IPS DF 6.9 (cell line): ENCODE data around the gene KRTAP10-3.
"Not testable (repeated sequence)": the region's sequence is repeated elsewhere in the genome, so short reads cannot be mapped to it uniquely, and the experiment has no call there.

ENCODE experiments used
- DNase-seq: peaks from one replicate; pipeline ENCODE4 v3.0.0-alpha.2; 2013; ENCODE audit warnings: low read depth, low spot score
- H3K27ac ChIP-seq: one replicate; pipeline ENCODE4 v1.5.1; 2013; ENCODE audit warnings: low read length, control low read depth
- H3K27me3 ChIP-seq: 2 replicates; pipeline ENCODE4 v1.6.1; 2013; ENCODE audit warnings: mild to moderate bottlenecking, low read length; ENCODE audit not compliant: control insufficient read depth, insufficient read depth
- H3K36me3 ChIP-seq: 2 replicates; pipeline ENCODE4 v1.6.1; 2013; ENCODE audit warnings: low read length; ENCODE audit not compliant: control insufficient read depth, insufficient read depth
- H3K4me1 ChIP-seq: 2 replicates; pipeline ENCODE4 v1.6.1; 2013; ENCODE audit warnings: low read length; ENCODE audit not compliant: control insufficient read depth, insufficient read depth
- H3K4me3 ChIP-seq: 2 replicates; pipeline ENCODE4 v1.5.1; 2013; ENCODE audit warnings: mild to moderate bottlenecking, low read length
- H3K9me3 ChIP-seq: 2 replicates; pipeline ENCODE4 v1.6.1; 2013; ENCODE audit warnings: low read length, inconsistent platforms; ENCODE audit not compliant: control insufficient read depth, insufficient read depth
- WGBS: extraction: QIAGEN DNeasy Blood & Tissue Kit; methylation state at CpG from one replicate; pipeline ENCODE4 v1.1.7; 2013; ENCODE audit warnings: mixed read lengths, missing lambda C conversion rate; ENCODE audit not compliant: insufficient read length, insufficient coverage; 5-methylcytosine and 5-hydroxymethylcytosine counted together

KRTAP10-3 gene, protein sequence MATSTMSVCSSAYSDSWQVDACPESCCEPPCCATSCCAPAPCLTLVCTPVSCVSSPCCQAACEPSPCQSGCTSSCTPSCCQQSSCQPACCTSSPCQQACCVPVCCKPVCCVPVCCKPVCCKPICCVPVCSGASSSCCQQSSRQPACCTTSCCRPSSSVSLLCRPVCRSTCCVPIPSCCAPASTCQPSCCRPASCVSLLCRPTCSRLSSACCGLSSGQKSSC

DNA sequence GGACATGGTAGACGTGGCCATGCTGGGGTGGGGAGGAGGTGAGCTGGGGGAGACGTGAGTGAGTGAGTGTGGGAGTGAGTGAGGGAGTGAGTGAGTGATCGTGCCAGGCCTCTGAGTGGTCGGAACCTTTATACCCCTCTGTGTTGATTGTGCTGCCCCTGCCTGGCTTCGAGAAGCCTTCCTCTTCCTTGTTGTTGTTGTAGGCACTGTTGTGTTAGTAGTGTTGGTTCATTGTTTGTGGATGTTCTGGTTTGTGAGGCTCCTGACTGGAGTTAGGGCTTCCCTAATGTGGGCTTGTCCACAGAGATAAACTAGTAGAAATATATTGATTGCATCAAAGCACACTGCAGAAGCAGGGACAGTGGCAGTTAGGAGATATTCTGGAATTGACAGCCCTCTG is at the start of gene KRTAP10-3:
KRTAP10-3 (minus strand) TSS at position 101 of the 400 bp plus-strand sequence; CDS start at position 21, 80 bp downstream.
- no CpG with 5 or more reads among the region's 5 CpGs for WGBS
- Histone ChIP-seq H3K4me3 (no peak within 1 kb of the TSS), H3K27ac (no peak within 1 kb of the TSS), H3K27me3 (no peaks in the 10 kb centered on the region), H3K9me3 (no peaks in the 10 kb centered on the region), H3K4me1 (no peaks in the 10 kb centered on the region), H3K36me3 (peaks cover 2% of the 10 kb centered on the region; the same call in 1 of the 2 replicates)
- DNase-seq, result no peak

DNA sequence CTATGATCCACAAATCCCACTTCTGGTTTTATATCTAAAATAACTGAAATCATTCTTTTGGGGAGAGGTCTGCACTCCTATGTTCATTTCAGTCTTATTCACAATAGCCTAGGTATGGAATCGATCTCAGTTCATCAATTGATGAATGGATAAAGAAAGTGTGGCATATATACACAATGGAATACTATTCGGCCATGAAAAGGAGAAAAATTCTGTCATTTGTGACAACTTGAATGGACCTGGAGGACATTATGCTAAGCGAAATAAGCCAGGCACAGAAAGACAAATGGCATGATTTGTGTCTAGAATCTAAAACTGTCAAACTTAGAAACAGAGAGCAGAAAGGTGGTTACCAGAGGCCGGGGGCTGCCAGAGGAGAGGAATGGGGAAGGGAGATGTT is 47.9 kb upstream of the KRTAP10-3 start:
- H3K9me3 ChIP-seq, result no peaks in the 10 kb centered on the region
- H3K27me3 ChIP-seq, result no peaks in the 10 kb centered on the region
- no peaks in the 10 kb centered on the region for H3K36me3 ChIP-seq
- DNase-seq, result no peak
- H3K4me3 ChIP-seq, result no peak overlapping the region
- no CpG with 5 or more reads among the region's 4 CpGs for WGBS
- H3K4me1 ChIP-seq, result no peaks in the 10 kb centered on the region; the same call in 1 of the 2 replicates
- no peak overlapping the region for H3K27ac ChIP-seq

DNA sequence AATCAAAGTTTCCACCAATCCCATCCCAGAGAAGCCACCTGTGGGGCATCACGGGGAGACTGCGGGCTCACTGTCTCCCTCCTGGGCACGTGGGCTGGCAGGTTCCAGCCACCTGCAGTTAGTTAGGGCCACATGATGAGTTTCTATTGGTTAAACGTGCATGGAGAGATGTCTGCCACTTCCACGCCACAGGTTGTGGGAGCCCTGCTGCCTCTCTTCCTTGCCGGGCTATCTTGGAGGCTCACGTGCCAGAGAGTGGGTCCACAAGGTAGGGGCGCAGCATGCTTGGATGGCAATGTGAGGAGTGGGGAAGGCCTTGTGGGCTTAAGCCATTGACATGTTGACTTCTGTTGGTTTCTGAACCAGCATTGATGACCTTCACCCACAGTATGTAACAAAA is 45.3 kb upstream of the KRTAP10-3 start:
- DNase-seq, result no peak
- Histone ChIP-seq H3K27me3 (no peaks in the 10 kb centered on the region), H3K4me3 (no peak overlapping the region), H3K9me3 (no peaks in the 10 kb centered on the region), H3K27ac (no peak overlapping the region), H3K4me1 (no peaks in the 10 kb centered on the region; the same call in 1 of the 2 replicates), H3K36me3 (no peaks in the 10 kb centered on the region)
- no CpG with 5 or more reads among the region's 8 CpGs for WGBS

DNA sequence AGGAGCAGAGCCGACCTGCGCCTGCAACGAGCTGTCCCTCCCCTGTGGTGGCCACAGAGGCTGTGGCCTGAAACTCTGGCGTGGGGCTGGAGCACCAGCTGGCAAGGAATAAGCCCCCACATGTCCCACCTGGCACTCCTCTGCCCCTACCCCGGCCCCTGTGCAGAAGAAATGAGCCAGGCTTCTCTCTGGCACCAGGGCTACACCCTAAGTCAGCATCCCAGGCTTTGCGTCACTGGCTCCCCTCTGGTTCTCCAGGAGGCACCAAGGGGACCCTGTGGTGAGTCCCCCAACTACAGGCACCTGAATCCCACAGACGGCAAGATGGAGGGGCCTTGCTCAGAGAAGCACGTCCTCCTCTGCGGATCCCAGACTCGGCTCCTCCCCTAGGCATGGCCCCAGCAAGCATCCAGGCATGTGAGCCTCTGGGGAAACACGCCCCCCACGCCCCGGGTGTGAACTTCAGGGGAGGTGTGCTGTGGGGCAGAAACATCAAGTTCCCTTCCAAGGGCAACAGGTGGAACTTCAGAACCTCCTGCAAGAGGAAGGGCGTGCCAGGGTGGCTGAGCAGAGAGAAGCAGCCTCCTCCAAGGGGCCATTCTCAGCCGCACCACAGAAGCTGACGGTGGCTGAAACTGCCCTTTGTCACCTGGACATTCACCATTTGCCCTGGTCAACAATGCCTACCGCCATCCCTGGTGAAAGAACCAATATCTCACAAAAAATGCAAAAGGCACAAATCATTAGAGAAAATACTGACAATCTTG is 44.7 kb upstream of the KRTAP10-3 start:
- H3K4me3 ChIP-seq, result no peak overlapping the region
- no peak for DNase-seq
- H3K4me1 ChIP-seq, result no peaks in the 10 kb centered on the region; the same call in 1 of the 2 replicates
- no CpG with 5 or more reads among the region's 17 CpGs for WGBS
- no peaks in the 10 kb centered on the region for H3K9me3 ChIP-seq
- H3K27me3 ChIP-seq, result no peaks in the 10 kb centered on the region
- no peak overlapping the region for H3K27ac ChIP-seq
- H3K36me3 ChIP-seq, result no peaks in the 10 kb centered on the region

DNA sequence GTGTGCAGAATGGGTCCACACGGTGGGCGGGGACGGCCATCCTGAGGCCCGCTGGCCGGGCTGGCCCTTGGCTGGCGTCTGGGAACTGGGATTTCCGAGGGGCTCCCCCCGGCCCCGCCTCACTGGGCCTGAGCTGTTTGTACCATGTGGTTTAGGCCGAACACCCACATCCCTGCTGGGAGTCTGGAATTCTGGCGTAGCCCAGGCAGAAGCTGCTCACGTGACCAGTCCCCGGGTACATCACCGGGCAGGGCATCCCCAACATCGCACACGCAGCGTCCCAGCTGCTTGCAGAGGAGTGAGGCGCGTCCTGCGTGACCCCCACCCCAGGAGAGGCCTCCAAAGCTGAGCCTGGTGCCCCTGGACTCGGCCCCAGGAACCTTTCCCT is 43.9 kb upstream of the KRTAP10-3 start:
- H3K4me3 ChIP-seq, result no peak overlapping the region
- H3K27me3 ChIP-seq, result no peaks in the 10 kb centered on the region
- no CpG with 5 or more reads among the region's 21 CpGs for WGBS

DNA sequence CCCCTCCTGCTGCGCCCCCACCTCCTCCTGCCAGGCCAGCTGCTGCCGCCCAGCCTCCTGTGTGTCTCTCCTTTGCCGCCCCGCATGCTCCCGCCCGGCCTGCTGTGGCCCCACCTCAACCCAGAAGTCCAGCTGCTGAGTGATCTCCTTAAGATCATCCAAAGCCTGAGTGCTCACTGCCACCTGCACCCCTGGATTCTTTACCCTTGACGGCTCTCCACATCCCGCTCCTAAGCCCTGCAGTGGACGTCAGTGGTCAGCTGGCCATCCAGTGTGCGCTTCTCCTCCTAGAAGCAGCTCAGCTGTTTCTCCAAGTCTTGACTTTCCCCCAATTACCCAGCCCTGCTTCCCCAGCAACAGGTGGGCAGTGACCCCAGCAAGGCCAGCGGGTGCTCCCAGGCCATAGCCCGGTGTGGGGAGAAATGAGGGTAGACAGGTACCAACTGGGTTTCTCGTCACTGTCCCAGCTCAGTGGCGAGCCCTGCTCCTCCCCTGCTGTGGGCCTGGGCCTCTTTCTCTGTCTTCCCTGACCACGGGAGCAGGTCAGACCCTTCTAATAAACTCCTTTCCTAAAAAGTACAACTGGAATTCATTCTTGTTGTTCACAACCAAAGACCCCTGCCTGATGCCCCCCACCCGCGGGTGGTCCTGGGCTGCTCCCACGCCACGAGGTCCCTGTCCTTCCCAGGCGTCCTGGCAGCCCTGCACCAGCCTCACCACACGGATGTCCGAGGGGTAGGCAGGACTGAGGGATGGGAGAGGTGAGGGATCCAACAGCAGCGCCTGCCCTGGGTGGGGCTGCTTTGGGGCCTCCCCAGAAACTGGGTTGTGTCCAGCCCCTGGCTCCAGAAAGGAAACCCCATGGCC is 43.2 kb upstream of the KRTAP10-3 start:
- Histone ChIP-seq H3K9me3 (no peaks in the 10 kb centered on the region), H3K4me1 (no peaks in the 10 kb centered on the region; the same call in 1 of the 2 replicates), H3K4me3 (no peak overlapping the region), H3K36me3 (no peaks in the 10 kb centered on the region), H3K27ac (no peak overlapping the region), H3K27me3 (no peaks in the 10 kb centered on the region)
- no CpG with 5 or more reads among the region's 23 CpGs for WGBS
- no peak for DNase-seq

More for the DNA sequence above, 43.9 kb upstream of the KRTAP10-3 start:
- no peaks in the 10 kb centered on the region; the same call in 1 of the 2 replicates for H3K4me1 ChIP-seq
- H3K27ac ChIP-seq, result no peak overlapping the region
- no peaks in the 10 kb centered on the region for H3K9me3 ChIP-seq
- no peak for DNase-seq
- H3K36me3 ChIP-seq, result no peaks in the 10 kb centered on the region

DNA sequence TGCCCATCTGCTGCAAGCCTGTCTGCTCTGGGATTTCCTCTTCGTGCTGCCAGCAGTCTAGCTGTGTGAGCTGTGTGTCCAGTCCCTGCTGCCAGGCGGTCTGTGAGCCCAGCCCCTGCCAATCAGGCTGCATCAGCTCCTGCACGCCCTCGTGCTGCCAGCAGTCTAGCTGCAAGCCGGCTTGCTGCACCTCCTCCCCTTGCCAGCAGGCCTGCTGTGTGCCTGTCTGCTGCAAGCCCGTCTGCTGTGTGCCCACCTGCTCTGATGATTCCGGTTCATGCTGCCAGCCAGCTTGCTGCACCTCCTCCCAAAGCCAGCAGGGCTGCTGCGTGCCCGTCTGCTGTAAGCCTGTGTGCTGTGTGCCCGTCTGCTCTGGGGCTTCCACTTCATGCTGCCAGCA is 42.5 kb upstream of the KRTAP10-3 start:
- no CpG with 5 or more reads among the region's 10 CpGs for WGBS
- not testable (repeated sequence) for H3K9me3 ChIP-seq, H3K27me3 ChIP-seq, H3K4me1 ChIP-seq, H3K36me3 ChIP-seq, H3K4me3 ChIP-seq, H3K27ac ChIP-seq, DNase-seq

DNA sequence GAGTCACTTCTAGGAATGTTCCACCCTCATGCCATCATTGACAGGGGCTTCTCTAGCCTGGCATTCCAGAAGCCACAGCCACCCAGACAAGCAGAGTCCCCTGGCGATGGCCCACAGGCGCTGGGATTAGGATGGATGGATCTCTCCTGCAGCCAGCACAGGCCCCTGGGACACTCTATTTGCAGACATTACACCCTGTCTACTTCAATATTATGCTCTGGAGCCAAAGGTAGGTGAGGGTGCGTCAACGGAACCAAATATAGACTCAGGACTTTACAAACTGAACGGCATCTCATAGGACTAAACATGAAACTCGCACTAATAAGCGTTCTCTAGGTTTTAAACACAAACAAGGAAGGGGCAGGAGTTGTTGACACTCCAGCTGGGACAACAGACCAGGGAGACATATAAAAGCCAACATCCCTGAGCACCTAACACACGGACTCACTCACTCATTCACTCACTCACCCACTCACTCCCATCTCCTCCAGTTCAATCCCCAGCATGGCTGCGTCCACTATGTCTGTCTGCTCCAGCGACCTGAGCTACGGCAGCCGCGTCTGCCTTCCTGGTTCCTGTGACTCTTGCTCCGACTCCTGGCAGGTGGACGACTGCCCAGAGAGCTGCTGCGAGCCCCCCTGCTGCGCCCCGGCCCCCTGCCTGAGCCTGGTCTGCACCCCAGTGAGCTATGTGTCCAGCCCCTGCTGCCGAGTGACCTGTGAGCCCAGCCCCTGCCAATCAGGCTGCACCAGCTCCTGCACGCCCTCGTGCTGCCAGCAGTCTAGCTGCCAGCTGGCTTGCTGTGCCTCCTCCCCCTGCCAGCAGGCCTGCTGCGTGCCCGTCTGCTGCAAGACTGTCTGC is 41.8 kb upstream of the KRTAP10-3 start, which contains the start of gene KRTAP10-7:
KRTAP10-7 (plus strand) TSS at position 480 of the 861 bp plus-strand sequence; CDS start at position 505, 25 bp downstream.
- H3K9me3 ChIP-seq, H3K4me1 ChIP-seq, H3K27ac ChIP-seq, DNase-seq, H3K4me3 ChIP-seq, H3K27me3 ChIP-seq, H3K36me3 ChIP-seq: not testable (repeated sequence)
- WGBS, result no CpG with 5 or more reads among the region's 23 CpGs

DNA sequence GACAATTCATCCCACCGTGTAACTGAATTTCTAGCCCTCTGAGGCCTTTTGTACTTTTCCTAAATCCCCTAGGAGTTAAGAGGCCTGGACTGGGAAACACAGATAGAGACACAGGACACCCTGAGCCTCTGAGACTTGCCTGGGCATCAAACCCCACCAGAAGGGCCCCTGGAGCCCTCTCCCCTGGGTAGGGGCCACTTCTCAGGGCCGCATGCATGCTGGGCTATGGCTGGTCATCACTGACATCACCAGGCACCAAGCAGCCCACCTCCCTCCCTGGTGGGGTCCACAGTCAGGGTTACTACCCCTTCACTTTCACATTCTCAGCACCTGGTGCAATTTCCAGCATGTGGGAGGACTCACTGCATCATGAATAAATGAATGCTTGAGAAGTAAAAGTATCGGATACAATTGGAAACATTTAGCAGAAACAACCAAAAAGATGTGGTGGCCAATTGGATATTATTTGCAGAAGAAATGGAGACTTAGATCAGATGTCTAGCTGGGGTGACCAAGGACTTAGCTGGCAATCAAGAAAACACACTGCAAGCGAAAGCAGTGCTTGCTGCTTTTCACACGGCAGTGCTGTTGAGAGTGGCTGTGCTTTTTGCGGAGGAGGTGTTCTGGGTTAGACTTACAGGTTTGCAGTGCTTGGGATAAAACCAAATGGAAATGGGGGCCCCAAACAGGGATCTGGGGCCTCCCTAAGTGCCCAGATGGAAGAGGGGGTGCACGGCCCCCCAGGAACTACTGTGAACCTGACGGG is 40.9 kb upstream of the KRTAP10-3 start:
- no peak overlapping the region for H3K27ac ChIP-seq

More for the DNA sequence above, 40.9 kb upstream of the KRTAP10-3 start:
- no CpG with 5 or more reads among the region's 8 CpGs for WGBS
- H3K27me3 ChIP-seq, result no peaks in the 10 kb centered on the region
- H3K4me3 ChIP-seq, result no peak overlapping the region
- H3K36me3 ChIP-seq, result no peaks in the 10 kb centered on the region
- H3K9me3 ChIP-seq, result no peaks in the 10 kb centered on the region
- DNase-seq, result no peak
- H3K4me1 ChIP-seq, result no peaks in the 10 kb centered on the region; the same call in 1 of the 2 replicates
